Thyroid gland (tissue), 4 donors: Measurements from ENCODE around the gene CEP131.

ENCODE experiments used
- POLR2A ChIP-seq, 2 donors: fragments of 450-650 bp; IDR thresholded peaks; one replicate each; pipeline ENCODE4 v1.6.1; 2017; ENCODE audit warnings: antibody characterized with exemption in 2 of 2, mild to moderate bottlenecking in 2 of 2, moderate library complexity in 1 of 2
- TF ChIP-seq, protein P1 (sequence below), 6 experiments: fragments of 200-600 bp in 3 of 6; fragments of 450-650 bp in 3 of 6; sonication (generic) in 3 of 6; IDR thresholded peaks; one replicate each; pipeline ENCODE4 v1.5.1; 2016 to 2019; ENCODE audit warnings: antibody characterized with exemption in 6 of 6, mild to moderate bottlenecking in 2 of 6, inconsistent platforms in 1 of 6, moderate library complexity in 1 of 6

DNA sequence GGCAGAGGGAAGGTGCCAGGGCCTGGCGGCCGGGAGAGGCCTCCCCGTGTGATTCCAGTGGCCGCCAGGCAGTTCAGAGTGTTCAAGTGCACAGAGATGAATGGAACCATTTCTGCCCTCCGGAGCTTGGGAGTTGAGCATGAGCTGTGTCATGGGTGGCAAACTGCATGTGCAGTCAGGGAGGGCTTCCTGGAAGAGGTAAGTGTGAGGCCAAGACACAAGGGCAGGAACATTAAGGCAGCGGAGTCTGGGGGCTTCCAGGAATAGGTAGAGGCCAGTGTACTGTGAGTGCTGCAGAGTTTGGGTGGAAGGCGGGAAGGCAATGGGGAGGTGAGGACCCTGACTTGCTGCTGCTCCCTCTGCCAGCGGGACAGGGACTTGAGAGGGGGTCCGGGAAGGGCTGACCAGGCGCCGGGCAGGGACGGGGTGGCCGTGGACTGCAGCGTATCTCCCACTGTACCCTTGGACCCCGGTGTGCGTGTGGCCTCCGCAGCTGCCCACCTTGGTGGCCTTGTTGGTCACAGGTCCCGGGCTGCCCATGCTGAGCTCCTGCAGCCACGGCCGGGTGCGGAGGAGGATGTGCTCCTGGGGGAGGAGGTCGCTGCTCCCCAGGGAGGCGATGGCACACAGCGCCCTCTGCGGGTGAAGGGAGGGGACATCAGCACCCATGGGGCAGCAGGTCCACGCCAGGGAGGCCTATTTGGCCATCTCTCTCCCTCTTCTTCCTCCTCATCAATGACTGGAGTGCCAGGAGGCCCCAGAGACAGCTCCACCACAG lies 7.5 kb upstream of the CEP131 start:
- TF ChIP-seq, protein P1, sequence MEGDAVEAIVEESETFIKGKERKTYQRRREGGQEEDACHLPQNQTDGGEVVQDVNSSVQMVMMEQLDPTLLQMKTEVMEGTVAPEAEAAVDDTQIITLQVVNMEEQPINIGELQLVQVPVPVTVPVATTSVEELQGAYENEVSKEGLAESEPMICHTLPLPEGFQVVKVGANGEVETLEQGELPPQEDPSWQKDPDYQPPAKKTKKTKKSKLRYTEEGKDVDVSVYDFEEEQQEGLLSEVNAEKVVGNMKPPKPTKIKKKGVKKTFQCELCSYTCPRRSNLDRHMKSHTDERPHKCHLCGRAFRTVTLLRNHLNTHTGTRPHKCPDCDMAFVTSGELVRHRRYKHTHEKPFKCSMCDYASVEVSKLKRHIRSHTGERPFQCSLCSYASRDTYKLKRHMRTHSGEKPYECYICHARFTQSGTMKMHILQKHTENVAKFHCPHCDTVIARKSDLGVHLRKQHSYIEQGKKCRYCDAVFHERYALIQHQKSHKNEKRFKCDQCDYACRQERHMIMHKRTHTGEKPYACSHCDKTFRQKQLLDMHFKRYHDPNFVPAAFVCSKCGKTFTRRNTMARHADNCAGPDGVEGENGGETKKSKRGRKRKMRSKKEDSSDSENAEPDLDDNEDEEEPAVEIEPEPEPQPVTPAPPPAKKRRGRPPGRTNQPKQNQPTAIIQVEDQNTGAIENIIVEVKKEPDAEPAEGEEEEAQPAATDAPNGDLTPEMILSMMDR (IDR thresholded peaks at IDR 0.05): no peak
- no peak for TF ChIP-seq POLR2A (IDR thresholded peaks at IDR 0.05)
